SK-N-SH treated with all-trans-retinoic acid at 6 μM for 48 hours (cell line): ENCODE measurements around the gene CFAP73.

Source experiments
- ATAC-seq: fragments of 200-7000 bp; cut with Tn5 transposase; 3 replicates; pipeline ENCODE4 v1.9.1; 2020; ENCODE audit warnings: mild to moderate bottlenecking, moderate library complexity
- BACH2 ChIP-seq: fragments of 250-450 bp; sonication (Bioruptor Pico); IDR thresholded peaks from 2 replicates; pipeline ENCODE4 v1.9.0; 2021; ENCODE audit warnings: mild to moderate bottlenecking, borderline replicate concordance
- ESRRG ChIP-seq: fragments of 250-450 bp; sonication (Bioruptor Pico); IDR thresholded peaks from 2 replicates; pipeline ENCODE4 v1.6.1; 2021; ENCODE audit warnings: mild to moderate bottlenecking
- ISL1 ChIP-seq: fragments of 250-450 bp; sonication (Bioruptor Pico); IDR thresholded peaks from 2 replicates; pipeline ENCODE4 v2.1.2; 2022; ENCODE audit warnings: mild to moderate bottlenecking, moderate library complexity
- OSR1 ChIP-seq: fragments of 250-450 bp; sonication (Bioruptor Pico); IDR thresholded peaks from 2 replicates; pipeline ENCODE4 v1.8.0; 2022; ENCODE audit warnings: moderate library complexity, mild to moderate bottlenecking, inconsistent platforms
- RARB ChIP-seq: fragments of 250-450 bp; sonication (Bioruptor Pico); IDR thresholded peaks from 2 replicates; pipeline ENCODE4 v1.8.0; 2021; ENCODE audit warnings: mild to moderate bottlenecking, moderate library complexity
- TOX ChIP-seq: fragments of 250-450 bp; sonication (Bioruptor Pico); IDR thresholded peaks from 2 replicates; pipeline ENCODE4 v1.8.0; 2021; ENCODE audit warnings: mild to moderate bottlenecking, moderate library complexity, borderline replicate concordance
- ZFP3 ChIP-seq: fragments of 250-450 bp; sonication (Bioruptor Pico); IDR thresholded peaks from 2 replicates; pipeline ENCODE4 v1.5.0; 2020; ENCODE audit warnings: mild to moderate bottlenecking, moderate library complexity
- ZNF565 ChIP-seq: fragments of 450-650 bp; formaldehyde crosslinking; conservative IDR thresholded peaks from 2 replicates; pipeline ENCODE4 v1.5.0; 2020; ENCODE audit warnings: low read depth, mild to moderate bottlenecking, moderate library complexity
- TF ChIP-seq, protein P1 (sequence below): fragments of 250-450 bp; sonication (Bioruptor Pico); IDR thresholded peaks from 2 replicates; pipeline ENCODE4 v1.5.1; 2021; ENCODE audit warnings: mild to moderate bottlenecking, moderate library complexity
- TF ChIP-seq, protein P2 (sequence below): fragments of 250-450 bp; sonication (Bioruptor Pico); IDR thresholded peaks from 2 replicates; pipeline ENCODE4 v1.5.0; 2020; ENCODE audit warnings: mild to moderate bottlenecking, moderate library complexity

The CFAP73 gene

DNA sequence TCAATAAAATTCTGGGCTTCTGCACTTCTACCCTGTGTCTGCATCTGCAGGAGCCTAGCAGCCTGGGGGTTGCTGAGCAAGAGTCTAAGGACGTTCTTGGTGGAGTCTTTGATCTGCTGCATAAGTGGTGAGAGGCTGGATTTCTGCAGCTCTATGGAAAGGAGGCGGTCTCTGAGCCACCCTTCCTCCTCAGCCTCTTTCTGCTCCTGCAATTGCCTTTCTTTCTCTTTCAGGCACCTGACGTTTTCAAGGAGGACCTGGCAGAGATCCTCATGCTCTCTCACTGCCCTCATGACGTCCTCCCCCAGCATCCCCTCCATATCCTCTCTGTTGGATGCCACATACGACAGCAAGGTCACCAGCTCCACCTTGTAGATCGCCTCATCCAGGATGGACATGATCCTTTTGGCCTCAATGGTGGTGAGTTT, 58.1 kb downstream of the CFAP73 start:
- no peak for ATAC-seq
- TF ChIP-seq, protein P1, sequence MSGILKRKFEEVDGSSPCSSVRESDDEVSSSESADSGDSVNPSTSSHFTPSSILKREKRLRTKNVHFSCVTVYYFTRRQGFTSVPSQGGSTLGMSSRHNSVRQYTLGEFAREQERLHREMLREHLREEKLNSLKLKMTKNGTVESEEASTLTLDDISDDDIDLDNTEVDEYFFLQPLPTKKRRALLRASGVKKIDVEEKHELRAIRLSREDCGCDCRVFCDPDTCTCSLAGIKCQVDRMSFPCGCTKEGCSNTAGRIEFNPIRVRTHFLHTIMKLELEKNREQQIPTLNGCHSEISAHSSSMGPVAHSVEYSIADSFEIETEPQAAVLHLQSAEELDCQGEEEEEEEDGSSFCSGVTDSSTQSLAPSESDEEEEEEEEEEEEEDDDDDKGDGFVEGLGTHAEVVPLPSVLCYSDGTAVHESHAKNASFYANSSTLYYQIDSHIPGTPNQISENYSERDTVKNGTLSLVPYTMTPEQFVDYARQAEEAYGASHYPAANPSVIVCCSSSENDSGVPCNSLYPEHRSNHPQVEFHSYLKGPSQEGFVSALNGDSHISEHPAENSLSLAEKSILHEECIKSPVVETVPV, result no peak
- TF ChIP-seq BACH2 (CRISPR knock-in tag), result no peak
- no peak for TF ChIP-seq TOX (CRISPR knock-in tag)
- no peak for TF ChIP-seq ISL1 (CRISPR knock-in tag)
- no peak for TF ChIP-seq RARB (CRISPR knock-in tag)
- TF ChIP-seq ZFP3 (CRISPR knock-in tag), result no peak
- TF ChIP-seq, protein P2, sequence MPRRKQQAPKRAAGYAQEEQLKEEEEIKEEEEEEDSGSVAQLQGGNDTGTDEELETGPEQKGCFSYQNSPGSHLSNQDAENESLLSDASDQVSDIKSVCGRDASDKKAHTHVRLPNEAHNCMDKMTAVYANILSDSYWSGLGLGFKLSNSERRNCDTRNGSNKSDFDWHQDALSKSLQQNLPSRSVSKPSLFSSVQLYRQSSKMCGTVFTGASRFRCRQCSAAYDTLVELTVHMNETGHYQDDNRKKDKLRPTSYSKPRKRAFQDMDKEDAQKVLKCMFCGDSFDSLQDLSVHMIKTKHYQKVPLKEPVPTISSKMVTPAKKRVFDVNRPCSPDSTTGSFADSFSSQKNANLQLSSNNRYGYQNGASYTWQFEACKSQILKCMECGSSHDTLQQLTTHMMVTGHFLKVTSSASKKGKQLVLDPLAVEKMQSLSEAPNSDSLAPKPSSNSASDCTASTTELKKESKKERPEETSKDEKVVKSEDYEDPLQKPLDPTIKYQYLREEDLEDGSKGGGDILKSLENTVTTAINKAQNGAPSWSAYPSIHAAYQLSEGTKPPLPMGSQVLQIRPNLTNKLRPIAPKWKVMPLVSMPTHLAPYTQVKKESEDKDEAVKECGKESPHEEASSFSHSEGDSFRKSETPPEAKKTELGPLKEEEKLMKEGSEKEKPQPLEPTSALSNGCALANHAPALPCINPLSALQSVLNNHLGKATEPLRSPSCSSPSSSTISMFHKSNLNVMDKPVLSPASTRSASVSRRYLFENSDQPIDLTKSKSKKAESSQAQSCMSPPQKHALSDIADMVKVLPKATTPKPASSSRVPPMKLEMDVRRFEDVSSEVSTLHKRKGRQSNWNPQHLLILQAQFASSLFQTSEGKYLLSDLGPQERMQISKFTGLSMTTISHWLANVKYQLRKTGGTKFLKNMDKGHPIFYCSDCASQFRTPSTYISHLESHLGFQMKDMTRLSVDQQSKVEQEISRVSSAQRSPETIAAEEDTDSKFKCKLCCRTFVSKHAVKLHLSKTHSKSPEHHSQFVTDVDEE (CRISPR knock-in tag), result no peak
- TF ChIP-seq OSR1, result no peak
- no peak for TF ChIP-seq ZNF565
- TF ChIP-seq, all 23 proteins: peak for 0

DNA sequence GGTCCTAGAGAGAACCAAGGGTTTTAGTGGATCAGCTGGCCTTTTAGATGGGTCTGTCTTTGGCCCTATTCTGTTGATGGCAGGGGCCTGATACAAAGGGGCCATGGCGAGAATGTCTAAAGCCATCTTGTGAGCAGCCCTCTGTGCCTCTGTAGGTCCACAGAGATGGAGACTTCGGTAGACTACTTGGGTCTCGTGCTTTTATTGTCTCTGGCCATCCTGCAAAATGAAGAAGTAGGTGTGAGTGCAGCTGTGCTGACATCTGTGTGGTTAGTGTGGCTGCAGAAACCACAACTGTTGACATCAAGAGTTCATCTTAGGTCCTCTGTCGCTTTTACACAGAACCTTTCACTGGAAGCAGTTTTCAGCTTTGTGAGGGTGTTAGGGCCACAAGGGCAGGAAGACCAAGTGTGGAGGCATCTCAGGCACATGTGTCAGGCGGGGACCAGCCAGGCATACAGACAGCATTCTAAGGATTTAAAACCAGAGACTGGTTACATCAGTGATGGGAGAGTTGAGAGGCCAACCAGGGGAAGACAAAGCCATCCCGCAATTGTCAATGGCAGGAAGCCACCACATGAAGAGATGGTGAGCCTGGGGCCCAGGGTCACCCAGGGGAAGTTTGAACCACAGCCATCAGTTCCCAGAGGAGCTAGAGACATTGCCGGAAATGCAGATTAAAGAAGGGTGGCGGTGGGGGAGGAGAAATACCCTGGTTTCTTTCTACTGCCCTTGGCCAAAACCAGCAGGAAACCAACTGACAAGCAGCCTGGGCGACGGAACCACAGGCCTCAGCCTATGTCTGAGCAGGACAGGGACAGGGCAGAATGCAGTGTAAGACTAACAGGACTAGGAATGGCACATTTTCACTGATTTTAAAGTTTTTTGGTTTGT, 58.8 kb downstream of the CFAP73 start:
- TF ChIP-seq OSR1, result no peak
- TF ChIP-seq ESRRG (CRISPR knock-in tag), result no peak
- ATAC-seq, result no peak
